ENCODE measurements around the gene KIAA0825.
"Not testable (repeated sequence)": the region's sequence is repeated elsewhere in the genome, so short reads cannot be mapped to it uniquely, and the experiment has no call there.

GRCh38 chr5:94170158-94170557, 448.2 kb downstream of the KIAA0825 start:
- TF ChIP-seq, protein P1, sequence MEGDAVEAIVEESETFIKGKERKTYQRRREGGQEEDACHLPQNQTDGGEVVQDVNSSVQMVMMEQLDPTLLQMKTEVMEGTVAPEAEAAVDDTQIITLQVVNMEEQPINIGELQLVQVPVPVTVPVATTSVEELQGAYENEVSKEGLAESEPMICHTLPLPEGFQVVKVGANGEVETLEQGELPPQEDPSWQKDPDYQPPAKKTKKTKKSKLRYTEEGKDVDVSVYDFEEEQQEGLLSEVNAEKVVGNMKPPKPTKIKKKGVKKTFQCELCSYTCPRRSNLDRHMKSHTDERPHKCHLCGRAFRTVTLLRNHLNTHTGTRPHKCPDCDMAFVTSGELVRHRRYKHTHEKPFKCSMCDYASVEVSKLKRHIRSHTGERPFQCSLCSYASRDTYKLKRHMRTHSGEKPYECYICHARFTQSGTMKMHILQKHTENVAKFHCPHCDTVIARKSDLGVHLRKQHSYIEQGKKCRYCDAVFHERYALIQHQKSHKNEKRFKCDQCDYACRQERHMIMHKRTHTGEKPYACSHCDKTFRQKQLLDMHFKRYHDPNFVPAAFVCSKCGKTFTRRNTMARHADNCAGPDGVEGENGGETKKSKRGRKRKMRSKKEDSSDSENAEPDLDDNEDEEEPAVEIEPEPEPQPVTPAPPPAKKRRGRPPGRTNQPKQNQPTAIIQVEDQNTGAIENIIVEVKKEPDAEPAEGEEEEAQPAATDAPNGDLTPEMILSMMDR (IDR thresholded peaks at IDR 0.05) = not testable (repeated sequence)
- TF ChIP-seq POLR2A (IDR thresholded peaks at IDR 0.05) = not testable (repeated sequence)
